HepG2 (cell line): ENCODE results near the gene GNAL. TPM values are rescaled to one million over a fixed set of nuclear protein-coding genes. Genes with fewer than 3 reads are reported as not detected.

Experiments
- ATAC-seq: fragments of 200-7000 bp; cut with Tn5 transposase; 3 replicates; pipeline ENCODE4 v1.9.1; 2020; ENCODE audit warnings: mild to moderate bottlenecking, moderate library complexity
- BruUV-seq: library from RNA; stranded (reverse); fragments of 400-500 nt; replicated peaks from 2 replicates; lab custom pipeline; 2021; lab: Mats Ljungman, UMichigan
- CTCF ChIA-PET: fragments of 300-600 bp; formaldehyde crosslinking; extraction: SDS; loops from one replicate; lab custom pipeline; 2021; ENCODE audit warnings: low total read pairs, inconsistent platforms, low intra/inter-chr PET ratio; lab: Yijun Ruan, JAX
- POLR2A ChIA-PET: fragments of 350-600 bp; sonication (Branson Sonifier 250); formaldehyde crosslinking; loops from one replicate; lab custom pipeline; 2020; ENCODE audit warnings: antibody characterized with exemption, inconsistent platforms; lab: Yijun Ruan, JAX
- DNase-seq: peaks from one replicate; pipeline ENCODE4 v3.0.0-alpha.2; 2015; ENCODE audit warnings: low spot score
- FAIRE-seq: peaks from 3 replicates; lab custom pipeline; 2011; peaks lifted over from hg19 to GRCh38; lab: Jason Lieb, UNC
- H2AFZ ChIP-seq: one replicate; pipeline ENCODE4 v1.6.1; 2011; ENCODE audit warnings: low read length, inconsistent platforms
- H3K27ac ChIP-seq: fragments of 300-600 bp; 3 replicates; pipeline ENCODE4 v1.8.0; 2011; ENCODE audit warnings: mixed run types, mild to moderate bottlenecking, mixed read lengths, low read length, inconsistent platforms; ENCODE audit not compliant: insufficient read depth; ENCODE audit errors: extremely low read length
- H3K27me3 ChIP-seq, 2 experiments: fragments of 200-600 bp in 1 of 2; 2 replicates in 1 of 2; 3 replicates in 1 of 2; pipeline versions ENCODE4 v1.6.0 to v1.8.0; 2011; ENCODE audit warnings: low read length in 2 of 2, mild to moderate bottlenecking in 2 of 2, moderate library complexity in 2 of 2, inconsistent platforms in 1 of 2; ENCODE audit not compliant: insufficient read depth in 2 of 2, control insufficient read depth in 1 of 2
- H3K36me3 ChIP-seq, 2 experiments: fragments of 200-600 bp in 1 of 2; replicated peaks in 1 of 2; 2 replicates in 1 of 2; 3 replicates in 1 of 2; pipeline versions ENCODE4 v1.5.1 to v1.8.0; 2011; ENCODE audit warnings: low read length in 2 of 2, inconsistent platforms in 1 of 2; ENCODE audit not compliant: insufficient read depth in 2 of 2, control insufficient read depth in 1 of 2
- H3K4me1 ChIP-seq: 2 replicates; pipeline ENCODE4 v1.5.1; 2012; ENCODE audit warnings: low read length, inconsistent platforms; ENCODE audit not compliant: insufficient read depth
- H3K4me2 ChIP-seq: 2 replicates; pipeline ENCODE4 v1.6.0; 2011; ENCODE audit warnings: low read depth, low read length, inconsistent platforms
- H3K4me3 ChIP-seq, 3 experiments: fragments of 200-600 bp in 1 of 3; sonication (generic), shearing (Covaris generic) in 1 of 3; replicated peaks in 1 of 3; 2 replicates each; pipeline ENCODE4 v1.5.1; 2011 to 2016; ENCODE audit warnings: low read length in 3 of 3, inconsistent platforms in 2 of 3, low read depth in 2 of 3, mild to moderate bottlenecking in 2 of 3, control low read depth in 1 of 3, mixed read lengths in 1 of 3; ENCODE audit not compliant: insufficient read depth in 1 of 3
- H3K79me2 ChIP-seq: one replicate; pipeline ENCODE4 v1.6.1; 2011; ENCODE audit warnings: low read length, inconsistent platforms; ENCODE audit not compliant: insufficient read depth
- H3K9ac ChIP-seq: 2 replicates; pipeline ENCODE4 v1.6.0; 2011; ENCODE audit warnings: mild to moderate bottlenecking, low read depth, low read length, inconsistent platforms; ENCODE audit not compliant: insufficient read depth
- H3K9me3 ChIP-seq: 2 replicates; pipeline ENCODE4 v1.5.1; 2012; ENCODE audit warnings: mild to moderate bottlenecking, low read length
- H4K20me1 ChIP-seq: 2 replicates; pipeline ENCODE4 v1.6.0; 2011; ENCODE audit warnings: inconsistent platforms, mild to moderate bottlenecking, low read length, moderate library complexity; ENCODE audit not compliant: insufficient read depth
- MTA3 ChIP-seq: sonication (generic); formaldehyde crosslinking; IDR thresholded peaks from 2 replicates; pipeline ENCODE4 v1.4.0; 2020; ENCODE audit warnings: missing genetic modification reagents
- MTF1 ChIP-seq: sonication (generic); formaldehyde crosslinking; IDR thresholded peaks from 2 replicates; pipeline ENCODE4 v1.5.0; 2020; ENCODE audit warnings: missing genetic modification reagents
- MZF1 ChIP-seq: sonication (generic); formaldehyde crosslinking; IDR thresholded peaks from 2 replicates; pipeline ENCODE4 v1.8.1; 2023; ENCODE audit warnings: mild to moderate bottlenecking, missing genetic modification reagents, borderline replicate concordance
- SMAD3 ChIP-seq: sonication (generic); formaldehyde crosslinking; IDR thresholded peaks from 2 replicates; pipeline ENCODE4 v1.4.0; 2020; ENCODE audit warnings: missing genetic modification reagents
- SSRP1 ChIP-seq: IDR thresholded peaks from 2 replicates; pipeline ENCODE4 v1.6.1; 2016; ENCODE audit warnings: control low read depth
- TEAD3 ChIP-seq: optimal IDR thresholded peaks from 2 replicates; pipeline ENCODE3; 2016; ENCODE audit warnings: borderline replicate concordance
- ZNF253 ChIP-seq: sonication (generic); formaldehyde crosslinking; IDR thresholded peaks from 2 replicates; pipeline ENCODE4 v1.8.0; 2022; ENCODE audit warnings: mild to moderate bottlenecking, missing genetic modification reagents, borderline replicate concordance
- ZNF569 ChIP-seq: sonication (generic); formaldehyde crosslinking; IDR thresholded peaks from 2 replicates; pipeline ENCODE4 v1.5.0; 2020; ENCODE audit warnings: mild to moderate bottlenecking, missing genetic modification reagents, moderate library complexity, borderline replicate concordance
- ZNF839 ChIP-seq: sonication (generic); formaldehyde crosslinking; IDR thresholded peaks from 2 replicates; pipeline ENCODE4 v1.4.0; 2020; ENCODE audit warnings: missing genetic modification reagents, mild to moderate bottlenecking, borderline replicate concordance
- ZNF850 ChIP-seq: sonication (generic); formaldehyde crosslinking; conservative IDR thresholded peaks from 2 replicates; pipeline ENCODE4 v1.9.0; 2021; ENCODE audit warnings: mild to moderate bottlenecking, missing genetic modification reagents
- WGBS: methylation state at CpG from one replicate; pipeline ENCODE4 v1.1.6; 2017; ENCODE audit warnings: low lambda C conversion rate; 5-methylcytosine and 5-hydroxymethylcytosine counted together
- in situ Hi-C: cut with HindIII; loops from 2 replicates; pipeline ENCODE4 v1.10.0; 2017; ENCODE audit warnings: low pct_unique_long_range_greater_than_20kb; ENCODE audit not compliant: extremely low pct_ligation_motif_present
- intact Hi-C: fragments of 100-400 bp; cut with micrococcal nuclease; formaldehyde crosslinking; loops from one replicate; pipeline ENCODE4 v1.10.0; 2022; ENCODE audit not compliant: unreplicated experiment
- polyA plus RNA-seq, 8 experiments: library from polyadenylated mRNA; depleted of rRNA in 3 of 8; stranded (reverse) in 7 of 8; unstranded in 1 of 8; fragments of >200 nt; fragmentation: Illumina TruSeq in 4 of 8; extraction: Trizol in 4 of 8; gene quantifications; 2 replicates each; pipeline versions ENCODE4 v1.2.1 to v1.2.3, GENCODE V29; 2011 to 2016; ENCODE audit warnings: low read depth in 4 of 8, missing spikeins in 1 of 8, mixed read lengths in 1 of 8; ENCODE audit not compliant: insufficient read depth in 1 of 8
- total RNA-seq, 5 experiments: library from RNA; depleted of rRNA; stranded (reverse); fragments of >200 nt; fragmentation: Illumina TruSeq; extraction: Trizol; gene quantifications; 2 replicates each; pipeline ENCODE4 v1.2.3, GENCODE V29; 2016; ENCODE audit warnings: low read depth in 1 of 5
- TF ChIP-seq, protein P1 (sequence below): sonication (generic); formaldehyde crosslinking; conservative IDR thresholded peaks from 2 replicates; pipeline ENCODE4 v1.8.0; 2022; ENCODE audit warnings: mild to moderate bottlenecking, moderate library complexity, missing genetic modification reagents
- TF ChIP-seq, protein P2 (sequence below): sonication (generic); formaldehyde crosslinking; IDR thresholded peaks from 2 replicates; pipeline ENCODE4 v1.4.0; 2020; ENCODE audit warnings: missing genetic modification reagents

GNAL gene
- total and polyA plus RNA-seq, 2 of the 13 experiments (the other 11 are each of a cell fraction or from before 2014, with no cell fraction given), result 0.87 to 1.4 TPM

DNA sequence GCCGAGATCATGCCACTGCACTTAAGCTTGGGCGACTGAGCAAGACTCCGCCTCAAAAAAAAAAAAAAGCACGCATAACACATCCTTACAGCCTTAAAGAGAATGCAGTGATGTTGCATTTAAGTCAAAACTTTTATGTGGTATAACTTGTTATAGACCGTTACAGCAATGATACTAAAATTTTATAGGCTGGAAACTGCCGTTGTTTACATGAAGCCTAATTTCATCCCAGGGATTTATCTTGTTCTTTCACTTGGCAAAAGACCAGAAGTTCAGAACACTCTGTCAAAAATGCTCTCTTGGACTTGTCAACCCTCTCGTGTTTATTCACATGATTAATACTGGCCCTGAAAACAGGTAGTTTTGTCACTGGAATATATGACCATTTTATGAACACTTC, 7.4 kb downstream of the GNAL start (continued):
- TF ChIP-seq, protein P1, sequence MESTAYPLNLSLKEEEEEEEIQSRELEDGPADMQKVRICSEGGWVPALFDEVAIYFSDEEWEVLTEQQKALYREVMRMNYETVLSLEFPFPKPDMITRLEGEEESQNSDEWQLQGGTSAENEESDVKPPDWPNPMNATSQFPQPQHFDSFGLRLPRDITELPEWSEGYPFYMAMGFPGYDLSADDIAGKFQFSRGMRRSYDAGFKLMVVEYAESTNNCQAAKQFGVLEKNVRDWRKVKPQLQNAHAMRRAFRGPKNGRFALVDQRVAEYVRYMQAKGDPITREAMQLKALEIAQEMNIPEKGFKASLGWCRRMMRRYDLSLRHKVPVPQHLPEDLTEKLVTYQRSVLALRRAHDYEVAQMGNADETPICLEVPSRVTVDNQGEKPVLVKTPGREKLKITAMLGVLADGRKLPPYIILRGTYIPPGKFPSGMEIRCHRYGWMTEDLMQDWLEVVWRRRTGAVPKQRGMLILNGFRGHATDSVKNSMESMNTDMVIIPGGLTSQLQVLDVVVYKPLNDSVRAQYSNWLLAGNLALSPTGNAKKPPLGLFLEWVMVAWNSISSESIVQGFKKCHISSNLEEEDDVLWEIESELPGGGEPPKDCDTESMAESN (CRISPR knock-in tag), result no peak
- TF ChIP-seq MZF1 (CRISPR knock-in tag) (no peak), SSRP1 (CRISPR knock-in tag) (no peak), ZNF850 (CRISPR knock-in tag) (no peak), SMAD3 (no peak)

DNA sequence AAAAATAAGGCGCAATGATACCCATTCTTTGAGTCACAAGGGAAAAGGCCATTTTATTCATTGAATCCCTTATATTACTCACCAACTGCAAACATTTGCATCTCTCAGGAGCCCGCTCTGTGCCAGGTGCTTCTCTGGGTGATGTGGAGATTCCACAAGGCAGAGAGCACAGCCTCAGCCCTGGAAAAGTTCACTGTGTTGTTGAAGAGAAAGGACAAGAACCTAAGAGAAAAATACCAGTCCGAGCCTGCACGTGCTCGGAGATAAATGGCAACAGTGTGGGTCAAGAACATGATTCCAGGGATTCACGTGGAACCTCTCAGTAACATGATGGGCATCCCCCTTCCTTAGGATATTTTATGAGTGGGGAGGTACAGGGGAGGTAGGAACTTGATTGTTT, 11.8 kb downstream of the GNAL start:
- DNase-seq (no peak), ATAC-seq (no peak), FAIRE-seq (no peak)
- no peaks in the 10 kb centered on the region for H3K4me1 ChIP-seq
- no peak overlapping the region for H2AFZ ChIP-seq
- no peak overlapping the region for H3K4me2 ChIP-seq
- WGBS, result 66% methylated on average over 6 of the region's 6 CpGs
- peaks cover 4 to 9% of the 10 kb centered on the region in 2 experiments; a peak in 4 of 5 replicates for H3K27me3 ChIP-seq
- H3K9me3 ChIP-seq, result no peaks in the 10 kb centered on the region
- no TSS peak for BruUV-seq
- H3K79me2 ChIP-seq, result no peaks in the 10 kb centered on the region
- H3K36me3 ChIP-seq, result no peaks in the 10 kb centered on the region
- intact Hi-C loops, result no loop called here
- CTCF ChIA-PET, result no interaction called here
- TF ChIP-seq TEAD3, result no peak
- no peak for TF ChIP-seq MTF1
- no peak for TF ChIP-seq MTA3 (CRISPR knock-in tag)
- TF ChIP-seq, protein P2, sequence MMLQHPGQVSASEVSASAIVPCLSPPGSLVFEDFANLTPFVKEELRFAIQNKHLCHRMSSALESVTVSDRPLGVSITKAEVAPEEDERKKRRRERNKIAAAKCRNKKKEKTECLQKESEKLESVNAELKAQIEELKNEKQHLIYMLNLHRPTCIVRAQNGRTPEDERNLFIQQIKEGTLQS (CRISPR knock-in tag), result no peak
- no peak for TF ChIP-seq ZNF569 (CRISPR knock-in tag)
- no peak for TF ChIP-seq ZNF253 (CRISPR knock-in tag)
- TF ChIP-seq ZNF839 (CRISPR knock-in tag), result no peak
- H3K4me3 ChIP-seq, result no peak overlapping the region
- POLR2A ChIA-PET, result no interaction called here
- no peaks in the 10 kb centered on the region for H4K20me1 ChIP-seq
- no peak overlapping the region for H3K27ac ChIP-seq
- H3K9ac ChIP-seq, result no peak overlapping the region
- in situ Hi-C loops, result no loop called here
